Esophagus muscularis mucosa (tissue), 4 donors: ENCODE data around the gene CYP2S1. TPM values are rescaled to one million over a fixed set of nuclear protein-coding genes. Genes with fewer than 3 reads are reported as not detected.

Experiments
- total RNA-seq, 4 donors: library from RNA; depleted of rRNA; stranded (reverse); fragments of >200 nt; gene quantifications; one replicate each; pipeline versions ENCODE4 v1.1.0 to v1.2.1, GENCODE V29; 2016

The CYP2S1 gene
- total RNA-seq, 4 donors from 2014 or later, result 1.7 to 3.0 (median 2.3) TPM

Other genes with a start within 250 kb of the CYP2S1 start
- gene CYP2B6, start 201.9 kb upstream of the CYP2S1 start, total RNA-seq, result not detected
- not detected for gene CYP2A13, start 104.8 kb upstream of the CYP2S1 start, total RNA-seq
- not detected for gene CYP2F1, start 78.8 kb upstream of the CYP2S1 start, total RNA-seq
- 100 to 1,000 TPM; 112 to 243 (median 172) TPM for gene AXL, start 26.0 kb downstream of the CYP2S1 start, total RNA-seq
- gene HNRNPUL1, start 71.2 kb downstream of the CYP2S1 start, total RNA-seq, result 100 to 1,000 TPM; 148 to 207 (median 179) TPM
- 10 to 100 TPM; 11.6 to 21.2 (median 14.8) TPM for gene CCDC97, start 117.0 kb downstream of the CYP2S1 start, total RNA-seq
- gene TGFB1, start 160.7 kb downstream of the CYP2S1 start, total RNA-seq, result 10 to 100 TPM; 29.8 to 52.4 (median 31.8) TPM
- 1 to 10 TPM; 4.9 to 9.3 (median 6.9) TPM for gene B9D2, start 170.9 kb downstream of the CYP2S1 start, total RNA-seq
- 10 to 100 TPM in 3 of 4 donors, 1 to 10 TPM in 1; 9.7 to 17.2 (median 14.1) TPM for gene TMEM91, start 183.3 kb downstream of the CYP2S1 start, total RNA-seq
- gene EXOSC5, start 204.1 kb downstream of the CYP2S1 start, total RNA-seq, result 10 to 100 TPM; 11.2 to 15.2 (median 13.2) TPM
- gene BCKDHA, start 204.6 kb downstream of the CYP2S1 start, total RNA-seq, result 10 to 100 TPM; 40.7 to 75.2 (median 54.0) TPM
- gene B3GNT8, start 234.2 kb downstream of the CYP2S1 start, total RNA-seq, result 10 to 100 TPM in 1 of 4 donors, 1 to 10 TPM in 3; 1.2 to 12.0 (median 5.0) TPM
- 10 to 100 TPM; 41.9 to 70.6 (median 61.2) TPM for gene DMAC2, start 246.7 kb downstream of the CYP2S1 start, total RNA-seq
- gene ERICH4, start 249.9 kb downstream of the CYP2S1 start, total RNA-seq, result not detected